ENCODE results near the gene LCE3B.

LCE3B gene

DNA sequence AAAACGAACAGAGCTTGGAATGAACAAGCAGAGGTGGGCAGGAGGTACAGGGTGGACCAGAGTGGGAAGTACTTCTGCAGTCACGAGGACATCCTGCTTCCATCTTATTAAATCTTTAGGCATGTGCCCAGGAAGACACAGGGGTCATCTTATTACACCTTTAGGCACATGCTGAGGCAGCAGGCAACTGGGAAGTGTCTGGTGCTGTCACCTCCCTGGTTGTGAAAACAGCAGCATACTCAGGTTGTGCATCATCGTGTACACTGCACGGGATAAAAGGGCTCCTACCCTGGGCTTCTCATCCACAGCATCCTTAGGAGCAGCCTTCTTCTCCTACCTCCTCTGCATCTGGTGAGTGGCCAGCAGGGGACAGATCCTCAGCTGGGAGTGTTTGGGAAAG, 13.7 kb upstream of the LCE3B start, which contains the start of gene LCE3C:
Gene LCE3C, plus strand, starts transcription at position 301 of the 400 bp plus-strand sequence. CDS start 498 bp downstream, outside the sequence.
- no peak within 1 kb of the TSS for H3K27ac ChIP-seq (ENCODE audit: low read depth in 2 of 2, low read length in 2 of 2)
- no peaks in the 10 kb centered on the region for H3K27me3 ChIP-seq (ENCODE audit: control insufficient read depth in 2 of 2, insufficient read depth in 2 of 2, low read length in 2 of 2)
- H3K9ac ChIP-seq (ENCODE audit: low read depth in 1 of 2, low read length in 2 of 2) = no peak within 1 kb of the TSS
- no peaks in the 10 kb centered on the region for H3K4me1 ChIP-seq (ENCODE audit: control insufficient read depth in 2 of 2, insufficient read depth in 2 of 2, low read length in 2 of 2)
- no peaks in the 10 kb centered on the region for H3K36me3 ChIP-seq (ENCODE audit: control insufficient read depth in 2 of 2, insufficient read depth in 2 of 2, low read length in 2 of 2)
- no peak within 1 kb of the TSS for H3K4me3 ChIP-seq (ENCODE audit: low read length in 2 of 2)
- H3K9me3 ChIP-seq (ENCODE audit: control insufficient read depth in 2 of 2, low read length in 2 of 2) = no peaks in the 10 kb centered on the region

DNA sequence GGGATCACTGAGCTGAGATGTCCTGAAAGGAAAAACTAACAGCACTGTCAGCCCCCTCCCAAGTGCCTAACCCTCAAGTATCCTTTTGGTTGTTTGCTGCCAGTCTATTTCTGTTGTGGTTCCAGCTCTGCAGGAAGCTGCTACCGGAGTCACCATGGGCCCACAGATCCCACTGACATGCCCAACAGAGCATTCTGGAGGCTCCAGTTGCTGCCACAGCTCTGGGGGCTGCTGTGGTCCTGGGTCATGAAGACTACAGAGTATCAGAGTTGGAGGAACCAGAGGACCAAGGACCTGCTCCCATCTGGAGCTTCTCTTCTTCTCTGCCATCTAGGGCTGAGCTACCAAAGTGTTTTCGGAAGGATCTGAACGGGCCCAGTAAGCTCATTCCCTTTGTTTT, 8.4 kb downstream of the LCE3B start:
- Histone ChIP-seq H3K9me3 (ENCODE audit: control insufficient read depth in 2 of 2, low read length in 2 of 2) (peaks cover 0 to 3% of the 10 kb centered on the region in 2 donors), H3K27ac (ENCODE audit: low read depth in 2 of 2, low read length in 2 of 2) (no peak overlapping the region)

DNA sequence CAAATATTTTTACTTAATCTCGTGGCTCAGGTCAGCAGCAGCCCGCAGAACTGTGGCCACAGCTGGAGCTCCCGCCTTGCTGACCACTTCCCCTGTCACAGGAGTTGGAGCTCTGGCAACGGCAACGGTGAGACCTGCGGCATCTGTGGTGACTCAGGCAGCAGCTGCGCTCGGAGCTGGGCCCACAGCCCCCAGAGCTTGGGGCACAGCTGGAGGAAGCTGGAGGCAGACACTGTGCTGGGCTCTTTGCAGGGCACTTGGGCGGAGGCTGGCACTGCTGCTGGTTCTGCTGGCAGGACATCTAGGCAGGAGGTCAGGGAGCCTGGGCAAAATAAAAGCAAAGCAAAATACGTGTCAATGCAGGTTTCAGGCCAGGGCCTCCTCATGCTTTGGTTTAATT, 9.2 kb downstream of the LCE3B start, which contains the start of gene LCE3A:
Gene LCE3A, minus strand, starts transcription at position 301 of the 400 bp plus-strand sequence. Its CDS starts 0 bp downstream, at position 301.
- no peaks in the 10 kb centered on the region for H3K36me3 ChIP-seq (ENCODE audit: control insufficient read depth in 2 of 2, insufficient read depth in 2 of 2, low read length in 2 of 2)
- H3K9ac ChIP-seq (ENCODE audit: low read depth in 1 of 2, low read length in 2 of 2) = no peak within 1 kb of the TSS
- no peak within 1 kb of the TSS for H3K27ac ChIP-seq (ENCODE audit: low read depth in 2 of 2, low read length in 2 of 2)
- H3K4me1 ChIP-seq (ENCODE audit: control insufficient read depth in 2 of 2, insufficient read depth in 2 of 2, low read length in 2 of 2) = no peaks in the 10 kb centered on the region
- no peaks in the 10 kb centered on the region for H3K27me3 ChIP-seq (ENCODE audit: control insufficient read depth in 2 of 2, insufficient read depth in 2 of 2, low read length in 2 of 2)
- peaks cover 0 to 3% of the 10 kb centered on the region in 2 donors for H3K9me3 ChIP-seq (ENCODE audit: control insufficient read depth in 2 of 2, low read length in 2 of 2)
- H3K4me3 ChIP-seq (ENCODE audit: low read length in 2 of 2) = no peak within 1 kb of the TSS

More for the DNA sequence above, 8.4 kb downstream of the LCE3B start:
- H3K27me3 ChIP-seq (ENCODE audit: control insufficient read depth in 2 of 2, insufficient read depth in 2 of 2, low read length in 2 of 2) = no peaks in the 10 kb centered on the region
- no peak overlapping the region for H3K4me3 ChIP-seq (ENCODE audit: low read length in 2 of 2)
- no peaks in the 10 kb centered on the region for H3K4me1 ChIP-seq (ENCODE audit: control insufficient read depth in 2 of 2, insufficient read depth in 2 of 2, low read length in 2 of 2)
- no peaks in the 10 kb centered on the region for H3K36me3 ChIP-seq (ENCODE audit: control insufficient read depth in 2 of 2, insufficient read depth in 2 of 2, low read length in 2 of 2)
- H3K9ac ChIP-seq (ENCODE audit: low read depth in 1 of 2, low read length in 2 of 2) = no peak overlapping the region

DNA sequence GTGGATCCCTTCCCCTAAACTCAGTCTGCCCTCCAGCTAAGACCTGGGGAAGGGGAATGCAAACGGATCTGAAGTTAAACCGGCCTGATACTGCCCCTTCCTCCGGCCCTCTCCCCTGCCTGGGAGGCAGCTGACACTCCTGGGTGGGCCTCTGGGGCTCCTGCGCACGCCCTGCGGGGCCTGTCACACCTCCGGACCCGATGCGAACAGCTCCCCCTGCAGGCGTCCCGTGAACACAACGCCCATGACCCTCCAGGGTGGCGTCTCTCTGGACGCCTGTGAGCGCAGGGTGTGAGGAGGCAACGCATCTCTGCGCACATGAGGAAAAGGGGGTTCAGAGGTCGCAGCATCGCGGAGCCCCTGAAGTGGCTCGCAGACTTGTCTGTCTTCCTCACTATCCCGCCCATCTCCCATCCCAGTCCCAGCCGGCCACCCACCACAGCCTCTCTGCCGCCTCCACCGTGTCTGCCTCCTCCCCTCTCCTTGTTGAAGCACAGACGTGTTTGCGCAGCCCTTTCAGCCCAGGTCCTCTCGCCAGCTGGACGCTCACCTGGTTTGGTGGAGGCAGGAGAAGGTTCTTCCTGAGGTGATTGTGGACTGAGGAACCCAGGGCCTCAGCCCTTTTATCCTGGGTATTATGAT, 9.7 kb downstream of the LCE3B start:
- Histone ChIP-seq H3K4me3 (ENCODE audit: low read length in 2 of 2) (no peak overlapping the region), H3K27me3 (ENCODE audit: control insufficient read depth in 2 of 2, insufficient read depth in 2 of 2, low read length in 2 of 2) (no peaks in the 10 kb centered on the region), H3K9ac (ENCODE audit: low read depth in 1 of 2, low read length in 2 of 2) (no peak overlapping the region), H3K27ac (ENCODE audit: low read depth in 2 of 2, low read length in 2 of 2) (no peak overlapping the region), H3K4me1 (ENCODE audit: control insufficient read depth in 2 of 2, insufficient read depth in 2 of 2, low read length in 2 of 2) (no peaks in the 10 kb centered on the region), H3K36me3 (ENCODE audit: control insufficient read depth in 2 of 2, insufficient read depth in 2 of 2, low read length in 2 of 2) (no peaks in the 10 kb centered on the region), H3K9me3 (ENCODE audit: control insufficient read depth in 2 of 2, low read length in 2 of 2) (peaks cover 0 to 3% of the 10 kb centered on the region in 2 donors)

DNA sequence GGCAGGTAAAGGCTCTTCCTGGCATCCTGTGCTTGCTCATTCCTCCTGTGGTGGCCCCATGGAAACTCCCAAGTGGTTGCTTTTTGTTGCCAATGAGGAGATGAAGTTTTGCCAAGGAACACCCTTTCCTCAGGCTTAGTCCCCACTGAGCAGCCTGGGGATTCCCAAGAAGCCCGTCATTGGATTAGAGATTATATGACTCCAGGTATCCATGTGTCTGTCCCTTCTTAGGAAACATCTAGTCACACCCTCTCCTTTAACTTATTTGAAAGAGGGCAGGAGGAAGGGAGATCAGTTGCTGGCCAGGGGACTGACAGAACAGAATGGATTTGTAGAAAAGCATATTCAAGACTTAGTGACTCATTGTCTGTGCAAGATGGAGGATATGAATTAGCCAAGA, 13.1 kb downstream of the LCE3B start:
- no peak overlapping the region for H3K27ac ChIP-seq (ENCODE audit: low read depth in 2 of 2, low read length in 2 of 2)
- H3K4me1 ChIP-seq (ENCODE audit: control insufficient read depth in 2 of 2, insufficient read depth in 2 of 2, low read length in 2 of 2) = no peaks in the 10 kb centered on the region
- H3K4me3 ChIP-seq (ENCODE audit: low read length in 2 of 2) = no peak overlapping the region
- H3K9me3 ChIP-seq (ENCODE audit: control insufficient read depth in 2 of 2, low read length in 2 of 2) = no peaks in the 10 kb centered on the region
- no peaks in the 10 kb centered on the region for H3K36me3 ChIP-seq (ENCODE audit: control insufficient read depth in 2 of 2, insufficient read depth in 2 of 2, low read length in 2 of 2)
- H3K27me3 ChIP-seq (ENCODE audit: control insufficient read depth in 2 of 2, insufficient read depth in 2 of 2, low read length in 2 of 2) = no peaks in the 10 kb centered on the region
- no peak overlapping the region for H3K9ac ChIP-seq (ENCODE audit: low read depth in 1 of 2, low read length in 2 of 2)

DNA sequence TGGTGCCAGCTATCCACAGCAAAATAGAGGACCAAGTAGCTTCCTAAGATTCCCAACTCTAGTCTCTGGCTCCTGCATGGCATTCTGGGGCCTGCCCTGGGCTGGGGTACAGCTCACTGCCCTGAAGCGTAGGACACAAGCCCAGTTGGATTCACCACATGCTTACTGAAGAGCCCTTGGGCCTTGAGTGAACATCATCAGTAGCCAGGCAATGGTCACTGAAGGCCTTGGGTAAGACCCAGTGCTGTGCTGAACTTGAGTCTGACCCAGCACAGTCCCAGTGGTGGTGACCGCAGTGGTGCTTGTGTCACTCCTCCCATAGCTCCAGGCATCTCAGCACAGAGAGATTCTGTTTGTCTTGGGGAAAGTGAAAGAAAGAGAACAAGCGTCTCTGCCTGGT, 17.0 kb downstream of the LCE3B start:
- Histone ChIP-seq H3K4me3 (ENCODE audit: low read length in 2 of 2) (no peak overlapping the region), H3K36me3 (ENCODE audit: control insufficient read depth in 2 of 2, insufficient read depth in 2 of 2, low read length in 2 of 2) (no peaks in the 10 kb centered on the region), H3K9me3 (ENCODE audit: control insufficient read depth in 2 of 2, low read length in 2 of 2) (no peaks in the 10 kb centered on the region), H3K4me1 (ENCODE audit: control insufficient read depth in 2 of 2, insufficient read depth in 2 of 2, low read length in 2 of 2) (no peaks in the 10 kb centered on the region), H3K27me3 (ENCODE audit: control insufficient read depth in 2 of 2, insufficient read depth in 2 of 2, low read length in 2 of 2) (no peaks in the 10 kb centered on the region), H3K9ac (ENCODE audit: low read depth in 1 of 2, low read length in 2 of 2) (no peak overlapping the region), H3K27ac (ENCODE audit: low read depth in 2 of 2, low read length in 2 of 2) (no peak overlapping the region)

DNA sequence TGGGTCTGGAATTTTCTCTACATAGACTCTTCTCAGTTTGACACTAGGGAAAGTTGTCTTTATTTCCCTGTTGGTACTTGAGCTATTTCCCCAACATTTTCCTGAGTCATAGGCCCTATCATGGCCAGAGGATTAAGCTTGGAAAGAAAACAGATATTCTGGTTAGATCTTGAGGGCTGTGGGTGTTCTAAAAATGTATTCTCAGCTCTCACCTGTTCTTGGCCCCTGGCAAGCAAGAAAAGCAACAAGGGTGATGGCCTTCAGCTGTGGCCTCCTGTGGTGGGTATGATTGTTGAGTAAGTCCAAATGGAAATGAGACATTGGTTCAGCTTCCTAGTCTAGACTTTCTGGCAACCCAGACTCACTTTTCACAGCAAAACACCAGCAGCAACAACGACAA, 26.7 kb downstream of the LCE3B start:
- no peak overlapping the region for H3K9ac ChIP-seq (ENCODE audit: low read depth in 1 of 2, low read length in 2 of 2)
- no peak overlapping the region for H3K27ac ChIP-seq (ENCODE audit: low read depth in 2 of 2, low read length in 2 of 2)
- no peaks in the 10 kb centered on the region for H3K27me3 ChIP-seq (ENCODE audit: control insufficient read depth in 2 of 2, insufficient read depth in 2 of 2, low read length in 2 of 2)
- no peaks in the 10 kb centered on the region for H3K9me3 ChIP-seq (ENCODE audit: control insufficient read depth in 2 of 2, low read length in 2 of 2)
- no peak overlapping the region for H3K4me3 ChIP-seq (ENCODE audit: low read length in 2 of 2)
- H3K4me1 ChIP-seq (ENCODE audit: control insufficient read depth in 2 of 2, insufficient read depth in 2 of 2, low read length in 2 of 2) = no peaks in the 10 kb centered on the region
- H3K36me3 ChIP-seq (ENCODE audit: control insufficient read depth in 2 of 2, insufficient read depth in 2 of 2, low read length in 2 of 2) = no peaks in the 10 kb centered on the region

DNA sequence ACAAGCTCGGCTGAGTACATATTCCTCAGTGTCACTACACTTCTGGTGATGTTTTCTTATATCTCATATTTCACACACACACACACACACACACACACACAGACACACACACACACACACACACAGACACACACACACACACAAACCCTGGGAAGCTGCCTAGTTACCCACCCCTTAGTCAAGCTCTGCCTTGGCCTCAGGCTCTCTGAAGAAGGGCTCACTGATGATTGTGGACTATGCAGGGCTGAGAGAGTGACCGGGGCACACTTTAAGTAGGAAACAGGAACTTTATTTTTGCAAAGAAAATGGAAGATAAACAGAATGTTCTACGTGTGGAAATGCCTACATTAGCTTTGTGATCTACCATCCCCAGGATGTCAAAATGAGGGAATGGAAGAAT, 30.3 kb downstream of the LCE3B start:
- Histone ChIP-seq H3K9me3 (ENCODE audit: control insufficient read depth in 2 of 2, low read length in 2 of 2) (no peaks in the 10 kb centered on the region), H3K36me3 (ENCODE audit: control insufficient read depth in 2 of 2, insufficient read depth in 2 of 2, low read length in 2 of 2) (no peaks in the 10 kb centered on the region), H3K4me1 (ENCODE audit: control insufficient read depth in 2 of 2, insufficient read depth in 2 of 2, low read length in 2 of 2) (no peaks in the 10 kb centered on the region), H3K27me3 (ENCODE audit: control insufficient read depth in 2 of 2, insufficient read depth in 2 of 2, low read length in 2 of 2) (no peaks in the 10 kb centered on the region), H3K9ac (ENCODE audit: low read depth in 1 of 2, low read length in 2 of 2) (no peak overlapping the region), H3K27ac (ENCODE audit: low read depth in 2 of 2, low read length in 2 of 2) (no peak overlapping the region), H3K4me3 (ENCODE audit: low read length in 2 of 2) (no peak overlapping the region)

DNA sequence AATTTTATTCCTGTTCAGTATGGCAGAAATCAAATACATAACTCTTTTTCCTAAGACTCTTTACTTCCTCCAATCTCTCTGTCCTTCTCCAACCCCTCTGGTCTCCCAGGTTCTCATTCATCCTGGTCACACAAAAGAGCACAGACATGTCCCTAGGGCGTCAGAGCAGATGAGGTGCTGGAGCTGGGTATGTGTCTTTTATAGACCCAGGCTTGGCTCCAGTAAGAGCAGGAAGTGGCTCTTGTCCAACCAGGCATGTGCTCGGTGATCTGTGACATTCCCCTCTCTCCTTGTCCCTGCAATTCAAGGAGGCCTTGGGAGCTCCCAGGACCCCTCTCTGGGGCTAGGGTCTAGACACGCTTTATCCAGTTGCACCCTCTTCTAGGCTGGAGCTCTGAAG, 31.5 kb downstream of the LCE3B start:
- no peak overlapping the region for H3K4me3 ChIP-seq (ENCODE audit: low read length in 2 of 2)
- no peak overlapping the region for H3K9ac ChIP-seq (ENCODE audit: low read depth in 1 of 2, low read length in 2 of 2)
- no peaks in the 10 kb centered on the region for H3K27me3 ChIP-seq (ENCODE audit: control insufficient read depth in 2 of 2, insufficient read depth in 2 of 2, low read length in 2 of 2)
- no peaks in the 10 kb centered on the region for H3K36me3 ChIP-seq (ENCODE audit: control insufficient read depth in 2 of 2, insufficient read depth in 2 of 2, low read length in 2 of 2)
- H3K27ac ChIP-seq (ENCODE audit: low read depth in 2 of 2, low read length in 2 of 2) = no peak overlapping the region
- no peaks in the 10 kb centered on the region for H3K4me1 ChIP-seq (ENCODE audit: control insufficient read depth in 2 of 2, insufficient read depth in 2 of 2, low read length in 2 of 2)
- H3K9me3 ChIP-seq (ENCODE audit: control insufficient read depth in 2 of 2, low read length in 2 of 2) = no peaks in the 10 kb centered on the region

DNA sequence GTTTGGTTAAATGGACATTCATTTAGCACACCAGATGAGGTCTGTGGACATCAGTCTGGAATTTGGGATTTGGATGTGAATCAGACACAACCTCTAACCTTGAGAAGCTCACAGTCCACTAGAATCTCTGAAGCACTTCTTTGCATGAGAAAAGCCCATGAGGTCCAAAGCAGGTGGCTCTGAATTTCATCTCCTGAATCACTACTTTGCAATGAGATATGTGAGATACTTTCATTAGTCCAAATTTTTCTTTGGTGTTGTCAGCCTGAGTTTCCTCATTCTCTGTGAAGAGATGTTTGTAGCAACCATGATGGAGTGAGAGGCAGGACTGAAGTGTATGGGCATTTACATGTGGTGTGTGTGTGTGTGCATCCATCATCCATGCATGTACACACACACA, 33.0 kb downstream of the LCE3B start:
- Histone ChIP-seq H3K9me3 (ENCODE audit: control insufficient read depth in 2 of 2, low read length in 2 of 2) (no peaks in the 10 kb centered on the region), H3K36me3 (ENCODE audit: control insufficient read depth in 2 of 2, insufficient read depth in 2 of 2, low read length in 2 of 2) (no peaks in the 10 kb centered on the region)

More for the DNA sequence above, 33.0 kb downstream of the LCE3B start:
- H3K9ac ChIP-seq (ENCODE audit: low read depth in 1 of 2, low read length in 2 of 2) = no peak overlapping the region
- H3K27me3 ChIP-seq (ENCODE audit: control insufficient read depth in 2 of 2, insufficient read depth in 2 of 2, low read length in 2 of 2) = no peaks in the 10 kb centered on the region
- no peak overlapping the region for H3K4me3 ChIP-seq (ENCODE audit: low read length in 2 of 2)
- H3K4me1 ChIP-seq (ENCODE audit: control insufficient read depth in 2 of 2, insufficient read depth in 2 of 2, low read length in 2 of 2) = no peaks in the 10 kb centered on the region
- H3K27ac ChIP-seq (ENCODE audit: low read depth in 2 of 2, low read length in 2 of 2) = no peak overlapping the region

Measured in mucosa of rectum (tissue), 2 donors.